ENCODE measurements around the gene CAMKK1. TPM values are rescaled to one million over a fixed set of nuclear protein-coding genes. Genes with fewer than 3 reads are reported as not detected.

The CAMKK1 gene
- total and polyA plus RNA-seq, 9 of the 15 experiments (the other 6 are each of a cell fraction or from before 2014, with no cell fraction given), result 0.34 to 7.5 (median 4.9) TPM

DNA sequence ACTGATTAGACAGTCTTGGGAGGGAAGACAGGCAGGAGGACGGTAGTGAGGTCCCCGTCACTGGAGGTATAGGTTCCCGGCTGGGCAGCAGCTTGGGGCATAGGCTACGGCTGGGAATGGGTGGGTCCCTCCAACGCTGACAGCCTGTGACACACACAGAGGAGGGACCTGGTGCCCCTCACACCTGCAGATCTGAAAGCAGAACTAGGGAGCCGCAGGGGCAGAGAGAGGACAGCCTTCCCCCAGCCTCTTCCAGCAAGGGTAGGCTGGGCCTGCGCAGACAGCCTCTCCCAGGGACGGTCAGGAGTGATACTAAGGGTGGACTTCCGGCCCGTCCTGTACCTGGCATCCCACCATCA lies 21.4 kb upstream of the CAMKK1 start:
- in situ Hi-C loops (cut with MboI) (loop anchor here (10.0 kb wide), 1 partner anchor 91 kb away; no protein-coding TSS in a partner anchor), intact Hi-C loops (cut with micrococcal nuclease) (loop anchor here (2.0 to 5.0 kb wide), 3 partner anchors 49 to 163 kb away; no protein-coding TSS in a partner anchor)
- Histone ChIP-seq H3K4me1 (replicated peaks in 1 of 2; ENCODE audit: control insufficient read depth in 2 of 2, insufficient read depth in 2 of 2, low read length in 2 of 2) (peaks cover 37 to 52% of the 10 kb centered on the region in 2 experiments), H2AFZ (ENCODE audit: low read depth, low read length) (peak overlapping the region; percentile 63; the same call in 1 of the 2 replicates), H4K20me1 (replicated peaks; ENCODE audit: control insufficient read depth, insufficient read depth, low read length) (0 out of 2 replicates have a peak, but pooled peaks cover 9% of the 10 kb centered on the region), H3K79me2 (ENCODE audit: control insufficient read depth, insufficient read depth, low read length) (peaks cover 42% of the 10 kb centered on the region), H3K27me3 (ENCODE audit: control insufficient read depth in 2 of 2, insufficient read depth in 2 of 2, low read length in 2 of 2) (no peaks in the 10 kb centered on the region), H3K4me3 (peak overlapping the region; percentile 55), H3K9ac (ENCODE audit: insufficient read depth in 1 of 2, low read depth in 2 of 2, low read length in 2 of 2) (peak overlapping the region; percentile 74 to 83; a peak in 3 of 4 replicates), H3K36me3 (ENCODE audit: control insufficient read depth, insufficient read depth, low read length) (peaks cover 7% of the 10 kb centered on the region; the same call in 1 of the 3 replicates), H3K27ac (ENCODE audit: extremely low read depth, low read depth, low read length) (peak overlapping the region; percentile 81; the same call in 2 of the 3 replicates), H3K4me2 (ENCODE audit: insufficient read depth, low read length) (peak overlapping the region; percentile 81), H3K9me1 (ENCODE audit: control insufficient read depth, insufficient read depth, low read length) (peaks cover 6% of the 10 kb centered on the region), H3K9me3 (replicated peaks; ENCODE audit: control insufficient read depth, insufficient read depth, low read depth, low read length) (no peaks in the 10 kb centered on the region)
- 50% methylated on average over 7 of the region's 10 CpGs for WGBS (ENCODE audit: insufficient coverage, low coverage, missing lambda C conversion rate)
- ATAC-seq, result no peak; the same call in 2 of the 3 replicates
- no peak for FAIRE-seq
- DNase-seq (ENCODE audit: extremely low read depth in 1 of 4, low spot score in 3 of 4), result no peak
- TF ChIP-seq RBFOX2 (IDR thresholded peaks at IDR 0.05; ENCODE audit: low read depth, low read length) (peak; percentile 6; the same call in 1 of the 2 replicates), KDM4B (IDR thresholded peaks at IDR 0.05; ENCODE audit: borderline replicate concordance in 2 of 2, low read depth in 1 of 2) (no peak), GATA2 (CRISPR knock-in tag; IDR thresholded peaks at IDR 0.05) (no peak), ZNF263 (CRISPR knock-in tag; IDR thresholded peaks at IDR 0.05; ENCODE audit: borderline replicate concordance) (0 out of 2 replicates have a peak, but pooled peaks have one; percentile 11), ZNF766 (CRISPR knock-in tag; conservative IDR thresholded peaks at IDR 0.05) (0 out of 2 replicates have a peak, but pooled peaks have one; percentile 18), KAT7 (CRISPR knock-in tag; IDR thresholded peaks at IDR 0.05; ENCODE audit: borderline replicate concordance) (0 out of 2 replicates have a peak, but pooled peaks have one; percentile 12), ZFP36 (IDR thresholded peaks at IDR 0.05; ENCODE audit: low read depth, low read length, partially characterized antibody) (peak; percentile 0), ATF1 (CRISPR knock-in tag; IDR thresholded peaks at IDR 0.05) (no peak), ATF1 (tag; IDR thresholded peaks at IDR 0.05) (0 out of 2 replicates have a peak, but pooled peaks have one; percentile 6), DIDO1 (tag; IDR thresholded peaks at IDR 0.05; ENCODE audit: low read depth) (no peak), NRF1 (conservative IDR thresholded peaks at IDR 0.05 in 1 of 2, IDR thresholded peaks at IDR 0.05 in 1 of 2) (0 out of 4 replicates have a peak, but pooled peaks of 1 of the 2 experiments have one; percentile 23), KDM5B (IDR thresholded peaks at IDR 0.05; ENCODE audit: insufficient replicate concordance, low read depth, low read length) (peak; percentile 1), CBFB (CRISPR knock-in tag; IDR thresholded peaks at IDR 0.05) (0 out of 2 replicates have a peak, but pooled peaks have one; percentile 3)
- POLR2A ChIA-PET, result interaction anchor here (0.6 to 1.4 kb wide), 5 partner anchors 10 to 361 kb away, joined by 3 to 9 read pairs (median 3); partner anchors contain the start of gene CAMKK1
- CTCF ChIA-PET (ENCODE audit: low intra/inter-chr PET ratio), result interaction anchor here (1.4 to 2.3 kb wide), 2 partner anchors 90 to 161 kb away, joined by 7 to 19 read pairs; no protein-coding TSS in a partner anchor
- no TSS peak for BruUV-seq (replicated peaks)
